Measurements from ENCODE around the gene TIPIN. TPM values are rescaled to one million over a fixed set of nuclear protein-coding genes. Genes with fewer than 3 reads are reported as not detected.
A peak's percentile ranks its signal among the peaks of the same experiment; 100 is the strongest.
"Not testable (repeated sequence)": the region's sequence is repeated elsewhere in the genome, so short reads cannot be mapped to it uniquely, and the experiment has no call there.

TIPIN gene
- total RNA-seq, 1 donor from 2014 or later, result 2.4 TPM

DNA sequence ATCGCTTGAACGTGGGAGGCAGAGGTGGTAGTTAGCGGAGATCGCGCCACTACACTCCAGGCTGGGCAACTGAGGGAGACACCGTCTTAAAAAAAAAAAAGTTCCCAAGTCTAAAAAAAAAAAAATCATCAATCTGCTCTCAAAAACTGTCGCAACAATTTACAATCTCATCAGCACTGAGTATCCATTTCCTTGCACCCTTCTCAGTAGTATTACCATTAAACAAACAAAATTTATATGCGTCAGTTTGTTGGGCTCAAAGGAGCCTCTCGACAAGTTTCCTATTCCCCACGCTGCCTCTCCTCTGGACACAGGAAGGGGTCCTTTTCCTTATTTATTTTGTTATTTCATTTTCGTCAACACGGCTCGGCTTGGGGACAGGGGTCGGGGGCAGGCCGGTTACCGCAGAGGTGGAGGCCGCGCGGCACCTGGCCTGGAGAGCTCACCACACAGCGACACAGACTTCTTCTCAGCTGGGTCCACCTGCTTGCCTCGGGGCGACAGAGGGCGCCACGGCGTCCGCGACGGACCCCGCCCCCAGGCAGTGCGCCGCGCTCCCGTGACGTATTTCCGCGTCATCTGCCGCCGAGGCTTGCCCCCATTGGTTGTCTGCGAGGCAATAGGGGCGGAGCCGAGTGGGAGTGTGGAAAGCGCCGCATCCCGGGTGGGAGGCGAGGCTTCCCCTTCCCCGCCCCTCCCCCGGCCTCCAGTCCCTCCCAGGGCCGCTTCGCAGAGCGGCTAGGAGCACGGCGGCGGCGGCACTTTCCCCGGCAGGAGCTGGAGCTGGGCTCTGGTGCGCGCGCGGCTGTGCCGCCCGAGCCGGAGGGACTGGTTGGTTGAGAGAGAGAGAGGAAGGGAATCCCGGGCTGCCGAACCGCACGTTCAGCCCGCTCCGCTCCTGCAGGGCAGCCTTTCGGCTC is 30.0 kb upstream of the TIPIN start, which contains the start of gene MAP2K1:
Gene MAP2K1 (plus strand): TSS at position 709 of the 920 bp plus-strand sequence. CDS start 436 bp downstream, outside the sequence.
- intact Hi-C loops (cut with micrococcal nuclease), result loop anchor here (5.0 kb wide), 1 partner anchor 111 kb away; the partner anchor contains the start of gene SNAPC5

DNA sequence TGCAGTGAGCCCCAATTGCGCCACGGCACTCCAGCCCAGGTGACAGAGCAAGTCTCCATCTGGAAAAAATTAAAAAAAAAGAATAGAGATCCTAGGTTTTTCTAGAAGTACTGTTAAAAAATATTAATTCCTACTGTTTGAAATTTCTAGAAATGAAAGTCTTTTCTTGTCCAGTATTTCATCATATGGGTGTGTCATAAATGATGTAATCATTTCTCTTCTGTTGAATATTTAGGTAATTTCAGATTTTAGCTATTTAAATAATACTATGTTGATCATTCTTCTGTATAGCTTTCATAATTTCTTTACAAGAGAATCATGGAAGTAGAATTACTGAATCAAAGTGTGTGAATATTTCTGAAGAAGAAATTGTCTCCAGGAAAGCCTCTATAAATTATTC is 24.9 kb upstream of the TIPIN start:
- H3K36me3 ChIP-seq; H3K27me3 ChIP-seq (ENCODE audit: low read depth); intact Hi-C loops (cut with micrococcal nuclease); H3K4me3 ChIP-seq; DNase-seq; H3K9me3 ChIP-seq (replicated peaks); H3K4me1 ChIP-seq; H3K27ac ChIP-seq (replicated peaks): not testable (repeated sequence)

More for the DNA sequence above, 30.0 kb upstream of the TIPIN start, which contains the start of gene MAP2K1:
- H3K4me1 ChIP-seq, result peaks cover 38% of the 10 kb centered on the region
- no peaks in the 10 kb centered on the region for H3K36me3 ChIP-seq
- H3K9me3 ChIP-seq (replicated peaks), result no peaks in the 10 kb centered on the region
- DNase-seq, result peak; percentile 99
- H3K4me3 ChIP-seq, result peak within 1 kb of the TSS; percentile 91
- peak within 1 kb of the TSS; percentile 93 for H3K27ac ChIP-seq (replicated peaks)
- TF ChIP-seq CTCF (IDR thresholded peaks at IDR 0.05; ENCODE audit: borderline replicate concordance), result peak; percentile 81
- no peaks in the 10 kb centered on the region for H3K27me3 ChIP-seq (ENCODE audit: low read depth)

- no peak for TF ChIP-seq CTCF (IDR thresholded peaks at IDR 0.05; ENCODE audit: borderline replicate concordance)
- Histone ChIP-seq H3K27me3 (ENCODE audit: low read depth) (no peaks in the 10 kb centered on the region), H3K27ac (replicated peaks) (no peak overlapping the region), H3K4me3 (no peak overlapping the region), H3K9me3 (replicated peaks) (peaks cover 11% of the 10 kb centered on the region), H3K36me3 (no peaks in the 10 kb centered on the region), H3K4me1 (no peaks in the 10 kb centered on the region)
- DNase-seq, result no peak
- intact Hi-C loops (cut with micrococcal nuclease), result no loop called here
Observed at GRCh38 chr15:66378814-66379430, 22.4 kb upstream of the TIPIN start.

DNA sequence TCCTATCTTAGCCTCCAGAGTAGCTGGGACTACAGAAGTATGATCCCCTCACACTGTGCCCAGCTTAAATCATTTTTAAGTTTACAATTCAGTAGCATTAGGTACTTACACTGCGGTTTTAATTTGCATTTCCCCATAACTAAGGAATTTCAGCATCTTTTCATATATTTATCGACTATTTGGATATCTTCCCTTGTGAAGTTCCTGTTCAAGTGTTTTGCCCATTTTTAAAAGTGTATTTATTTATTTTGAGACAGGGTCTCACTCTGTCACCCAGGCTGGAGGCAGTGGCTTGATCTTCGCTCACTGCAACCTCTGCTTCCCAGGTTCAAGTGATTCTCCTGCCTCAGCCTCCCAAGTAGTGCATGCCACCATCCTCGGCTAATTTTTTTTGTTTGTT is 17.7 kb upstream of the TIPIN start:
- no peaks in the 10 kb centered on the region for H3K36me3 ChIP-seq
- no peak overlapping the region for H3K27ac ChIP-seq (replicated peaks)
- no peaks in the 10 kb centered on the region for H3K27me3 ChIP-seq (ENCODE audit: low read depth)
- H3K4me1 ChIP-seq, result peaks cover 15% of the 10 kb centered on the region
- no peak for TF ChIP-seq CTCF (IDR thresholded peaks at IDR 0.05; ENCODE audit: borderline replicate concordance)
- no peak for DNase-seq
- intact Hi-C loops (cut with micrococcal nuclease), result no loop called here
- H3K4me3 ChIP-seq, result no peak overlapping the region
- peaks cover 14% of the 10 kb centered on the region for H3K9me3 ChIP-seq (replicated peaks)

DNA sequence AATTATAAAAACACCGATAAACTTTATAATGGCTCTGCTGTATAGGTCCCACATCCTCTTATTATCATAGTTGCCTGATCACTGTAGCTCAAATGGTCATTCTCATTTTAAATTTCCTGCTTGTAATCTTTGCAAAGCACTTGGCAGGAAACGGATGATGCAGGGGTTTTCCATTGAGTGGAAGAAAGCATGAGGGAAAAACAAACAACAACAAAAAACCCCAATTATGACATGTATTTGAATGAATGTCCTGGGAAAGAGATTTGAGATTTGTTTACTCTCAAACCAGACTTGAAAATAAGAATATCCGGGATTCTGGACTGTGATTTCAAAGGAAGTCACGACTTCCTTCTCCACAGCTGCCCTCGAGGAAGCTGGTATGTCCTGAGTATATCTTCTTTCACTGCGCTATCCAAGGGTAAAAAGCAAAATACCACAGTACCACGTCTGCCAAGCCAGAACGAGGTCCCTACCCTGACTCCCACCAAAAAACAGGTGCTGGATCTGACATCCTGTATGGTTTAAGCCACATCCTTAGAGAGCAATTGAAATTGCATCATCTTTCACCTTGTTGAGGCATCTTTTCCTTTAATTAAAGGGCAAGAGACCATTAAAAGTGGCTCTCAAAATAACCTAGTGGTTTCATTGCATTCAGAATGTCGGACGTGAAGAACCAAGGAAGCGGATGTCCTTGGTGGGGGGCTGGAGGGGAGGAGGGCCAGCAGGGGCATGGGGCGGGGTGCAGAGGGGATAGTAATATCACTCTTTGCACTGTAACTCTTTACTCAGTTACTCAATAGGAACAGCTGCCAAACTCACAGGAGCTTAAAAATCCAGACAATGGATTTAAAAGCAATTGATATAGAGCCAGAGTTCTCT is 13.5 kb upstream of the TIPIN start:
- Histone ChIP-seq H3K4me3 (peak overlapping the region; percentile 61), H3K27me3 (ENCODE audit: low read depth) (no peaks in the 10 kb centered on the region), H3K27ac (replicated peaks) (peak overlapping the region; percentile 81), H3K9me3 (replicated peaks) (peaks cover 14% of the 10 kb centered on the region), H3K4me1 (peaks cover 15% of the 10 kb centered on the region), H3K36me3 (no peaks in the 10 kb centered on the region)
- intact Hi-C loops (cut with micrococcal nuclease), result no loop called here
- no peak for DNase-seq
- no peak for TF ChIP-seq CTCF (IDR thresholded peaks at IDR 0.05; ENCODE audit: borderline replicate concordance)

All from left ventricle myocardium inferior (tissue), 1 donor.